Measurements from ENCODE around the gene KLK2.

The KLK2 gene

GRCh38 chr19:50928831-50929230 is 55.6 kb downstream of the KLK2 start:
- no peak for DNase-seq

All from stimulated activated CD4-positive, alpha-beta T cell treated with anti-CD3 and anti-CD28 coated beads, Interleukin-4, amount 100 ng/mL, for 1 hour (primary cell).